ENCODE data around the gene SMNDC1.
"Not testable (repeated sequence)": the region's sequence is repeated elsewhere in the genome, so short reads cannot be mapped to it uniquely, and the experiment has no call there.

The SMNDC1 gene

DNA sequence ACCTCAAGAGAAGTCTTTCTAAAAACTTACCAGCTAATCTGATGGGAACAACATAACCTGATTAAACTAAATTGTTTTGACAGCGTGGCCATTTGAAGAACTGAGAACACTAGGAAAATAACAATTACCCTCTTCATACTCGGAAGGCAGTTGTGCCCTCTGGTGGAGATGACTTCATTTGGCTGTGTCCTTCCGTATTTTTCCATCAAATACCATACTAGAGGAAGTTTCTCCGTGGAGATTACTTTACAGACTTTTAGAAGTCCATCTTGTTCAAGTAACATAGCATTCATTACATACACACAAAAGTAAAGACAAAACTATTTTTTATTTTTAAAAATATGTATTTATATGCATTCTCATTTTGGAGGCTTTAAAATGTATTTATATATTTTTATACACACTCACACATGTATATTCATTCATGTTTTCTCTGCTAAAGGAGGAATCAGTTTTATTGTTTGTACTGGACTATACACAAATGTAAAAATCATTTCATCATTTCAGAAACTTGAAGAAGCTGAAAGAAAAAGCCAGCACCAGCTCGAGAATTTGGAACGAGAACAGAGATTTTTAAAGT, 25.2 kb downstream of the SMNDC1 start:
- DNase-seq (ENCODE audit: low read depth), result peak; percentile 68

DNA sequence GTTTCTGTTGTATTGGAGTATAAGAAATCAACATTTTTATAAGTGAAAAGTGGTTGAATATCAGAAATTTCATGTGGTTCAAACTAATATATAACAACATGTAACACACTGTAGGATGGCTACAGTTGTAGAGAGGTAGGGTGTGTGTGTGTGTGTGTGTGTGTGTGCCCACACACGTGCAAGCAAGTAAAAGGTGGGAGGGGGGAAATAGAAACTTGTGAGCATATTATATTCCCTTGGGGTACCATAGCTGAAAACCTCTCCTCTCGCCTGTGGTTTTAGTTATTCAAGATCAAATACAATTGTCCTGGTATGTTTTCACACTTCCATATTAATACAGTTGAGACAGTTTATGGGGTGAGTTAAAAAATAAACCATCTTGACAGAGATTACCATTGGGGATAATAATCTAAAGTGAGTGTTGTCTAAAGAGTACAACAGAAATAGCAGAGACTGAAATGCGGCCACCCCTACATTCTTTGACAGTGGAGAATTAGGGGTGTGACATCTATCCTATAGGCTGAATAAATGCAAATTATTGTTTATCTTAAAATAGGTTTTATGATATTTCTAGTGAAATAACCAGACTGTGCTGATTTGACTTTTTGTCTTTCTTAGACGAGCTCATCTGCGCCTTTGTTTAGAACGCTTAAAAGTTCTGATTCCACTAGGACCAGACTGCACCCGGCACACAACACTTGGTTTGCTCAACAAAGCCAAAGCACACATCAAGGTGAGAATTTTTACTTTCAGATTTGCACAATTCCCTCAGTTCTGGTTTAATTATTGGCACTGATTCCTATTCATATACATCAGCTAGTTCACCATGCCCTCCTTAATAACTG, 25.9 kb downstream of the SMNDC1 start:
- DNase-seq (ENCODE audit: low read depth), result no peak

DNA sequence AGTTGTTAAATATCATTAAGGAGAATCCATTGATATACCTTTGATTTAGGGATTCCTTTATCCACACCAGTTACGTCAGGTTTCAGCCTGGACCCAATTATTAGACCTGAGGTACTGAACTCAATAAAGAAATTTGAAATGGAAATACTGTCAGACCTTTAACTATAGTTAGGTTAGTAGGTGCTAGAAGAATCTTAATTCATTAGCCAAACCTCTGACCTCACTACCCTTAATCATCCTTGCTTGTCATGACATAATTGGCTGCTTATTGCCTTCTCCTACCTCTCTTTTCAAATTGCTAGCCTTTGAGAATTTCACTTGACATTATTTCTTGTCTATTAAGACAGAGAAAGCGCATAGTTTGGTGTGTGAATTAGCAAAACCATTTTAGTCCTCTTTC, 27.1 kb downstream of the SMNDC1 start:
- DNase-seq (ENCODE audit: low read depth), result no peak

DNA sequence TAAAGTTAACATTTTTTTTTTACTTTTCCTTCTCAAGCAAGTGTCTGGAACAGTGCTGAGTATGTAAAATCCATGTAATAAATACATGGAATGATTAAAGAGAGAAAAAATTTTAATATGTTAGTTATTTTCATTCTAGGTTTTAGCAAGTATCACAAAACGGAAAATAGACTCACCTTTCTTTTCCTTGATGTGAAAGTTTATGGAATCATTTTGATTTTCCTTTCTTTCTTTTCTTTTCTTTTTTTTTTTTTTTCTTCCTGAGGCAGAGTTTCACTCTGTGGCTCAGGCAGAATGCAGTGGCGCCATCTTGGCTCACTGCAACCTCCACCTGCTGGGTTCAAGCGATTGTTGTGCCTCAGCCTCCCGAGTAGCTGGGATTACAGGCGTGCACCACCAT, 28.1 kb downstream of the SMNDC1 start:
- DNase-seq (ENCODE audit: low read depth), result no peak

DNA sequence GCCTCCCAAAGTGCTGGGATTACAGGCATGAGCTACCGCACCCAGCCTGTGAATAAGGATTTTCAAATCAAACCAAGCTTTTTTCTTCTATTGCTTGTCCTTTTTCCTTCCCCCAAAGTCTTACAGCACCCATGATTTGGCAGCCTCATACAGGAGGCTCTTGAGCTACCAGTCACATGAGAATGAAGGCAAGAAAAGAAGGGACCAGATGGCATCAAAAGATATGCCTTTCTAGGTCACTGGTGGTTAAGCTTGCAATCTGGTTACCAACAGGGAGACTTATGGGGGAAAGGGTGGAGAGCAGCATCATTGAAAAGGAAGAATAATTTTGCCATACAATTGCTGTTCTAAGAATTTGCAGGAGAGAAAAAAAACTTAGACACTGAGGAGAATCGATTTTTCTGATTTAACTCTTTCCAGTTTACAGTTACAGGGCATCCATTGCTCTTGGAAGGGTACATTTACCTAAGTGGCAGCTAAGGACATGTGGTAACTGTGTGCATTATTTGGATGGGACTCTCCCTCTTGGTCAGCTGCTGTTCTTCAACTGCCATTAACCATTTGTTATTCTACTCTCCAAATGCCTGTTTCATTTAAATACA, 29.5 kb downstream of the SMNDC1 start:
- DNase-seq (ENCODE audit: low read depth), result no peak

DNA sequence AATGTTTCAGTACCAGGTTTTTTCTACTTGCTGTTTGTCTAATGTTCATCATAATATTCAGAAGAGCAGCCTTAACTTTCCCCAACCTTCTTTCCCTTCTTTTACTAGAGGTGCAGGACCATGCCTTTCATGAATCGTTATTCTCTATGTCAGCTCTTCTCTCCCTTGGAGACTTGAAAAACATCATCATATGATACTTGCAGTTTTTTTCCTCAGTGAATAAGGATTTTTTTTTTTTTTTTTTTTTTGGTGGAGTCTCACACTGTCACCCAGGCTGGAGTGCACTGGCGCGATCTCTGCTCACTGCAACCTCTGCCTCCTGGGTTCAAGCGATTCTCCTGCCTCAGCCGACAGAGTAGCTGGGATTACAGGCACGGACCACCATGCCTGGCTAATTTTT, 30.1 kb downstream of the SMNDC1 start:
- DNase-seq (ENCODE audit: low read depth), result no peak

DNA sequence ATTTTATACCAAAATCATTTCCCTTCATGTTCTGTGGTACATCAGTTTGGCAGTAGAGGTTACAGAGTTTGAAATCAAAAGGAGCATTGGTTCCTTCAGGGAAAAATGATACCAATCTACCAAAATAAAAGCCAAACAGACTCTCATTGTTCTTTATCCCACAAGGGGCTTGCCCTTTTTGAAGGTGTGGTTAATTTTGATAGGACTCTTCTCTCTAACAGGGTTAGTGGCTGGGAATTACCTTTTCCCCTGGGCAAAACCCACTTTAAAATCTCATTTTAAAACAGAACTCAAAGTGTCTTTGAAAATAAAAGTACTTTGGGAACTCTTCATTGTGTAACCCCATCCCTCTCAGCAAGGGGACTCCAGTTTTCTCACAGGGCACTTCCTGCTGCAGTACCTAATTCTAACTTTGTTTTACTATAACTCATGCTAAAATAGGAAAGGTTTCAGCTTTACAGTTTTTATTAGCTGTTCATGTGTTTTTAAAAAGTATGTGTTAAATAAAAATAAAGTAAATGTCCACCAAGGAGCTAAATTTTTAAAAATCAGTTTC, 30.6 kb downstream of the SMNDC1 start:
- no peak for DNase-seq (ENCODE audit: low read depth)

DNA sequence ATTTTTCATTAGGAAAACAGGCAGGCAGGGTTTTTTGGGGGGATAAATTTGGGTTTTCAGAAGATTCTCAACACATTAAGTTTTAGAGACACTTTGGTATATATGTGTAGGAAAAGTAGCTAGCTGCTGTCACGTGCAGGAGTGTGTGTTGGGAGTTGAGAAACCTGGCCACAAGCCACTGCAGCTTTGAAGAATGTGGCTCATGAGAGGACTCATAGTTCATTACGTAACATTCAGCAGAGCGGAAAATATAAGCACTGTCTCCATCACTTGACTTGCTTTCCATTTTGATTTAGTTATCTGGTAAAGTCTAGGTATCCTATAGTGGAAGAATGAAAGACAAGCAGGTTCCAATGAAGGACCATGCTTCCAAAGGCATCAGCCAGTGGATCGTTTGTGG, 31.2 kb downstream of the SMNDC1 start:
- DNase-seq (ENCODE audit: low read depth), result peak; percentile 69

DNA sequence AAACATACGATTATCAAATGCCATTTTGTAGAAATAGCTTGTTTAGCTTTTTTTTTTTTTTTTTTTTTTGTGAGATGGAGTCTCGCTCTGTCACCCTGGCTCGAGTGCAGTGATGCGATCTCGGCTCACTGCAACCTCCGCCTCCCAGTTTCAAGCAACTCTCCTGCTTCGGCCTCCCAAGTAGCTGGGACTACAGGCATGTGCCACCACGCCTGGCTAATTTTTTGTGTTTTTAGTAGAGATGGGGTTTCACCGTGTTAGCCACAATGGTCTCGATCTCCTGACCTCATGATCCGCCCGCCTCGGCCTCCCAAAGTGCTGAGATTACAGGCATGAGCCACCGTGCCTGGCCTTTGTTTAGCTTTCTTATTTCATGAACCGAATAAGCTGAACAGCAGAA, 31.7 kb downstream of the SMNDC1 start:
- not testable (repeated sequence) for DNase-seq (ENCODE audit: low read depth)

DNA sequence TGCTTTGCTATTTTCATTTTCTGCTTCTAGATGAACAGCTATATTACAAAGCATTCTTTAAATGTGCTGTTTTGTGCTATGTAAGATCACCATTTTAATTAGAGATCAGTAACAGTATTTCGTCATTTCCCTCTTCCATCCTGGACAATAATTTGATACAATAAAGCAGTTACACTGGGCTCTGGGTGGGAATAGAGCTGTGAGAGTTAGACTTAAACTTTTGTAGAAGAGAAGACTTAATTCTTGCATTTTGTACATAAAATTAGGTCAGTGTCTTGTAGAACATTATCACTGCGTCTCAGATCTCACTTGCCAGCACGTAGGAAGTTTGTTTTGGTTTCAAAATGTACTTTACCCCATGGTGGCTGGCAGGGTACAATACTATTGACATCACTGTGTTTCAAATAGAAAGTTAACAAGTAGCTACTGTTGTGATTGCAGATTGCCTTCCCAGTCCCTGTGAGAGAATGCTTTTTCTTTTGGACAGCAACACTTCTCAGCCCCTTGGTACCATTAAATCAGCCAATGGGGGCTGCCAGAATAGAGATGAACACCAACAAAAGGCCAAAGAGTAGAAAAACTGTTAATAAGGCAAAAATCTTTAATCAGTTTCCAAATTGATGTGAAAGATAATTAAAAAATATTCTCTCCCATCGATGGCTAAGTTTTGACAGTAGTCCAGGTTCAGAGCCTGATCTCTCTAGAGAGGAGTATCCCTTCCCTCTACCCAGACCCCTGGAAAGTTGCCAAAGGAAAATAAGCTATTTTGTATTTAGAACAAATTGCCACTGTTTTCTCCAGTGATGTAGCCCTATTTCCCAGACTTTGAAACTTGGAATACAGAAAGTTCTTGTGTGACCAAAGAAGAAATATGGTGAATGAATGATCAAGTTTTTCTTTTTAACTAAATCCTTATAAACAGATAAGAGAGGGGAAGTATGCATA, 35.1 kb downstream of the SMNDC1 start:
- DNase-seq (ENCODE audit: low read depth), result no peak

DNA sequence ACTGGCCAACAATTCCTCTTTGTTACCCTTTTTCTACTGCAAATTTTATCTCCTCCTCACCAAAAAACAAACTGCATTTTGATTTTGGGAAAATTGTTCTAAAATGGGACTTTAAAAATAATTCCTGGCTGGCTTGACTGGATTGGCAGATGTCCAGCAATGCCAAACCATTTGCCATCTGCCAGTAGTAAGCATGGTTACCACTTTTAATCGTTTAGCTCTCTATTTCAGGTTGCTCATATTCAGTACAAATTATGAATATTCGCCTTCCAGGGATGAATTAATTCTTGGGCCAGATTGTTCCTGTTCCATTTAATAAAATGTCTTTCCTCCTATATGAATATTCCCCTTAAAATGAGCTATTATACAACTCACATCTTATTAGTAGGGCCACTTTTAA, 35.7 kb downstream of the SMNDC1 start:
- no peak for DNase-seq (ENCODE audit: low read depth)

DNA sequence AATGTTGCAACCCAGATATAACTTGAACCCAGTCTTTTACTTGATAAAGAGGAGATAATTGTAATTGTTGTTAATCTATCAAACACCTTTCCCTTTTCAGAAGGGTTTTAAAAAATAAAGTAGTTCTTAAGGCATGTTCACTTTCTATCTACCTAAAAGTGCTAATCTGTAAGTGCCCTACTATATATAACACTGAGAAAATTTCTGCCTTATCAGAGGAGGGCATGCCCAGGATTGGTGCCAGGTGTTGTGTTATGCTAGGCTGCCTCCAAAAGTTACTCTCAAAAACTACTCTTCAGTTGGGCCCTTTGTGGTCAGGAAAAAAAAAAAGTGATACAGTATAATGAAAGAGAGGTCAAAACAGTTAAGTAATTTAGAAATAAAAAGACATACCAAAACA, 36.3 kb downstream of the SMNDC1 start:
- no peak for DNase-seq (ENCODE audit: low read depth)

DNA sequence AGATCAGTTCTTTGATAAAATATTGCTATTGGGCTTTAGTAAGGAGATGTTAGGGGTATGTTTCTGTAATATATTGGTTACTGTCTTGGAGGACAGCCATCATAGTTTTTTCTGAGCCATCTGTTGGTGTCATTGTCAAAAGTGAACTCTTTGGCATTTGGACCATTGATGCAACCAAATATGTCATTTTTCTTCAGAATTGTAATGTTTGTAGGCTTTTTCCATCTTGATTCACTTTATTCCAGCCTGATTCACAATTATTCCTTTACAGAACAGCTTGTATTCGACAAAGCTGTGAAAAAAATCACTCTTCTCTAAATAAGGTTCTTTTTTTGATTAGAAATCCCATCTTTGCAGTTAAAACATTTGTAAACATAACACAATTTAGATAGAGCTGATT, 37.4 kb downstream of the SMNDC1 start:
- DNase-seq (ENCODE audit: low read depth), result no peak

DNA sequence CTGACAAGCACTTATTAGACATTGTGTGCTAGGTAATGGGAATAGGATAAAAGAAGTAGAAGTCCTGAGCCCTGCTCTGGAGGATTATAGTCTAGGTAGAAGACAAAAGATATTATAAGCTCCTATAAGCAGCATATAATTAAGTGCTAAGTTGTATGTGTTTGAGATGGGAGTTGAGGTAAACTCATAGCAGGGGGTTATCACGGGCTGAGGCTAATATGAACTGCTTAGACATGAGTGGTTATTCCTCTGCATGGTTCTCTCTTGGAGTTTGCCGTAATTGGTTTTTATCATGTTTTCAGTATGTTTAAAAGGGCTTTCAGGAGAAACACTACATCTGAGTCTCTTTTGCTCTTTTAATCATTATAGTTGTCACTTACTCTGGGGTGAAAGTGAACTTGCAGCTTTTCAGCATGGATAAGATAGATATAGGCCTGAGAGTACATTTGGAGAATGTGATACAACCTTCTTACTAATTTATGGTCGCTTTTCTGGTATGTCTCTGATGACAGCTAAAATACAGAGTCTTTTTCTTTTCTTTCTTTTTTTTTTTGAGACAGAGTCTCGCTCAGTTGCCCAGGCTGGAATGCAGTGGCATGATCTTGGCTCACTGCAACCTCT, 39.0 kb downstream of the SMNDC1 start:
- no peak for DNase-seq (ENCODE audit: low read depth)

DNA sequence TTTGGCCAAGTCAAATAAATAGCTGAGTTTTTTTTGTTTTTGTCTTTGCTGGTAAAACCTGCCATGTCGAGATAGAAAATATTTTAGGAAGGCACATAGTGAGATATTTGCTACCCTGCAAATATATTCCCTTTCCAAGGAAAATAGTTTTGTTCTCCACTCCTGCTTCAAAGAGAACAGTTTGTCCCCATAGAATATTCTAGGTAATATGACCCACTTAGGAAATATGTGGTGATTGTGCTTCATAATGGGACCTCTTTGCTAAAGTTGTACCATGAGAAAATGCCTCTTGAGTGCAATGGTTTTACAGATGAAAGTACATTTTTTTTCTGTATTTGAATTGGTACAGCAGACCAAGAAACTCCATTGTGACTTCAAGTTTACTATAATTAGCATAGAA, 41.6 kb downstream of the SMNDC1 start:
- no peak for DNase-seq (ENCODE audit: low read depth)

DNA sequence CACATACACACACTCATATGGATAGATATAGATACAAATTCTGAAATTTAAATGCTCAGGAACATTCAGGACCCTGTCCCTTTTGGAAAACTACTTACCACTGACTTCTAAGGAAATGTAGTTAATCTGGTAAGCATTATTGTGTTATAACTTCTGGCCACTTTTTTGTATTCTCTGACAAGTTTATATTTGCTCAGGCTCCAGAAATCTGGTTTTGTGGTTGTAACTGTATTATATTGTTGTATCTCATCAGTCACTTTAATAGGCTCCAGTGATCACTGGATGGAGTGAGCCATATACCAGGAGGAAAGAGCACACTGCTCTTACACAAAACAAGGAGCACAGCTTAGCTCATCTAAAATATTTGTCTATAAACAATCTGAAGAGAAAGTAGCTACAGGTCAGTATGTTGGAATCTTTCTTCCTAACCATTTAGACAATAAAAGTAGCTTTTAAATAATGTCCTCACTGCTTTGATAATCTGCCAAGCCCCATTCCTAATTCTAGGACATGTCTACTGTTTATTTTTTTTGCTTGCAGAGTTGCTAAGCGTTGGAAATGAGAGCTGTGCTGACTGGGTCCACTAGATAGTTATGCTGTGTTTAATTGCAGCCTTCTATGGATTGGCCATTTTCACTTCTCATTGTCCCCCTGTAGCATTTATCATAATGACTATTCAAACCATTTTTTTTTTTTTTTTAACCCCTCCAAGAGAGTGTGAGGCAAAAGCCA, 43.8 kb downstream of the SMNDC1 start:
- DNase-seq (ENCODE audit: low read depth), result peak; percentile 46

DNA sequence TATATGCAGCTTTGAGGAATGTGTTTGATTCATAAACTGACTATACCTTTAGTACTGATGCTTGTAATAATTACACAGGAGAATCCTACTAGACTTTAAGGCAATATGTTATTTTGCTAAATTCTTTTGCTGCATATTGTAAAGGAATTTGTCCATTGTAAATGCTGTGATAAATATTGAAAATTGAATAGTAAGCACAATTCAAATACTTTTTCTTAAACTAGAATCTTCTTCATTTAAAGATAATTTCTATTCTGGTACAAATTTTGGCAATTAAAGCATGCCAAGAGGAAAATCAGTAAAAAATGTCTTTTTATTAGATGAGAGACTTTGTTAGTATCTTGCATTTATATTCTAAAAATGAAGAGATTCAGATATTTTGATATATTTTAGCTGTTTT, 45.4 kb downstream of the SMNDC1 start:
- no peak for DNase-seq (ENCODE audit: low read depth)

DNA sequence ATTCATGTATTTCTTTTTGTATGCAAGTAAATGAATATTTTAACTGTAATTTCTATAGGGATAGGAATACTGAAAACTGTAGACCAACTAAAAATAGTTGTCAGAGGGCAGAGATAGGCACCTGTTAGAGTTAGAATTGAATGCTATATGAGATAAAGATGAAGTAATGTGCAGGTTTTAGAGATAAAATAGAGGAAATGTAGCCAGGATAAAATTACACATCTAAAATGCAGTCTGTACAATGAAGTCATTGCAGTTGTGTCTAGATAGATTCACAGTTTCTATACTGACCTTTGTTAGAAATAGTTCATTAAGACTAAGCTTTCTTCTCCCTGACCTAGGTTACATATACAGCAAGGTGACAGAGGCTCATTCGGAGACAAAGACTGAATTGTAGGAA, 46.2 kb downstream of the SMNDC1 start:
- no peak for DNase-seq (ENCODE audit: low read depth)

DNA sequence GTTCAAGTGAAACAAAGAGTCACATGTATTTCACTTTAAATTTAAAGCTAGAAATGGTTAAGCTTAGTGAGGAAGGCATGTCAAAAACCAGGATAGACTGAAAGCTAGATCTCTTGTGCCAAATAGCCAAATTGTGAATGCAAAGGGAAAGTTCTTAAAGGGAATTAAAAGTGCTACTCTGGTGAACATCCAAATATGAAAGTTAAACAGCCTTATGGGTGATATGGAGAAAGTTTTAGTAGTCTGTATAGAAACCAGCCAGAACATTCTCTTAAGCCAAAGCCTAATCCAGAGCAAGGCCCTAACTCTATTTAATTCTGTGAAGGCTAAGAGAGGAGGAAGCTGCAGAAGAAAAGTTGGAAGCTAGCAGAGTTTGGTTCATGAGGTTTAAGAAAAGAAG, 50.3 kb downstream of the SMNDC1 start:
- DNase-seq (ENCODE audit: low read depth), result no peak

DNA sequence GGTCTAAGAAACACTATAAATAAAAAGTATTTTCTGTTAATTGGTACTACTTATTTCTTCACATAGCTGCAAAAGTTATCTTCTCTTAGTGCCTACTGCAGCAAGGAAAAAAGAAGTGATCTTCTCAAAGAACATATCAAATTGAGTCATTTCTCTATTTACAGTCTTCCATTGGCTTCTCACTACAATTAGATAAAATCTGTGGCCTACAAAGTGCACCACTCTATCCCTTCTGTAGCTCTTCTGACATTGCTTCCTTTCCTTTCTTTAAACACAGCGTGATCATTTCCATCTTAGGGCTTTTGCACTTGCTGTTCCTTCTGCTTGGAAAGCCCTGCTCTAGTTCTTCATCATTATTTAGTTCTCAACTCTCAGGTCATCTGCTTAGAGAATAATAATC, 52.6 kb downstream of the SMNDC1 start:
- DNase-seq (ENCODE audit: low read depth), result no peak

DNA sequence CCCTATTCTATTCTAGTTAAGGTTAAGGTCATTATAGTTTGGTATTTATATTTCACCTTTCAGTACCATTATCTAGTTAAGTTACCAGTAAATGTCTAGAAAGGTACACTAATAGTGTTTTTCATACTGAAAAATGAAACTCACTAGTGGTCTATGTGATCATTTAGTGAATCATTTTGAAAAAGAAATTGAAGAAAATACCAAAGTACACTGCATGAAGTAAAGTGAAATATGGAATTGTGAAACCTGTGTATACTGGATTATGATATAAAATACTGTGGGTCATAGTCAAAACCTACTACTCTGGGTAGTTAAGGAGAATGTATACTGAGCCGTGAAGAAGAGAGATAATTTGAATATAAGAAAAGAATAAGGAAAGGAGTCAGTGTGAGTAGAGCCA, 53.3 kb downstream of the SMNDC1 start:
- DNase-seq (ENCODE audit: low read depth), result not testable (repeated sequence)

Data from EH (cell line).